ENCODE measurements around the gene HCAR2.
"Not testable (repeated sequence)": the region's sequence is repeated elsewhere in the genome, so short reads cannot be mapped to it uniquely, and the experiment has no call there.

HCAR2 gene

DNA sequence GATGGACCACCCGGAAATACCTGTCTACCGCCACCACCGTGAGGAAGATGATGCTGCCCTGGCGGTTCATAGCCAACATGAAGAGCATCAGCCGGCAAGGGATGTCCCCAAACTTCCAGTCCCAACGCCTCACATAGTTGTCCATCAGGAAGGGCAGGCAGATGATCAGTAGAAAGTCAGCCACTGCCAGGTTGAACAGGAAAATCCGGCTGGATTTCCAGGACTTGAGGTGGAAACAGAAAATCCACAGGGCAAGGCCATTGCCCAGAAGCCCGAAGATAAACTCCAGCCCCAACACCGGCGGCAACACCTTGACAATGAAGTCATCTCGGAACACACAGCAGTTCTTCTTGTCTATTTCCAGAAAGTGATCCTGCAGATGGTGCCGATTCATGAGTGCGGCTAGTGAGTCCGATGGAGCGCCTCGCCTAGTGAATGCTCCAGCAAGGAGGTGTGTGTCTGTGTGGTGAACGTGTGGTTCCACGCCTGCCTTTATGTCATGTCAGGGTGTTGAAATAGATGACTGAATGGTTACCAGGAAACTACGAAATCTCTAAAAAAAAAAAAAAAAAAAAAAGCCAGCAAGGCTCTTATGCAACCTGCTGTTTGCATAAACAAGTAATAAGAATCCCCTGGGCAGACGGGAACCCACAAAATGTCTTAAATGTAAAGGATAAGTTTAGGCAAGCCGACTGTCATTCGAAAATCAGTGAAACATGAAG lies at the start of gene HCAR2:
Gene HCAR2 (minus strand): TSS at position 468 of the 722 bp plus-strand sequence. CDS start 74 bp downstream, at position 394.
- DNase-seq (ENCODE audit: low read depth in 3 of 3), result not testable (repeated sequence)

DNA sequence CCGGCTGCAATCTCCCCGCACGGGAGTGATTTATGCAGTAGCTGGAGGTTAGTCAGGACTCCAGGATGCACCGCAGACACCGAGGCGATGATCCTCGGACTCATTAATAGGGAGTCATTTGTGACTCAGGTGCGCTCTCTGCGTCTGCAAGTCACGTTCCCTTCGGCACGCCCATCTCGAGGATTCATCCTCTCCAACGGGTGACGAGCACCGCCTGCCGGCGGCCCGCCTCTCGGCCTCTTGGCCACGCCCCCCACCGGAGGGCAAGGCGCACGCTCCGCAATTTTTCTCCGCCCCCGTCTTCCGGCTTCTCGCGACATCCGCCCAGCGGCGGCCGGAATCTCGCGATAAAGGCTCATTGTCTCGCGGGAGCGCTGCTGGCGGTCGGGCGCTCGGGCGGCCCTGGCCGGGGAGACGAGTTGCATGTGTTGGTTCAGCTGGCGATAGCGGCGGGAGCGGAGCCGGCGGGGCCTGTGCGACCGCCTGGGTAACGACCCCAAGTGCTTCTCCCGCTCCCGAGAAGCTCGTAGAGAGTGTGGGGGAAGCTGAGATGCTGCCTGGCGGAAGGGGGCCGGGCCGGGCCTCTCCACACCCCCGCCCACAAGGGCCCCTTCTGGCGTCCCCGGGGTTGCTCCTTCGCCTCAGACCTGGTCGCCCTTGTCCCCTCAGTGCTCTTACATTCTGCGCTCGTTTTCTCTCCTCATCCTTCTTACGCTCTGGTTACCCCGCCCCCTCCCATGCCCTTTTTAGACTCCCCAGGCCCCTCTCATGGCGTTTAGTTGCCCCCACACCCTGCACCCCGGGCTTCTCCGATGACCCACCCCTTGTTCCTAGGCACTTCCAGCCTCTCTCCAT lies 49.5 kb upstream of the HCAR2 start, which contains the start of gene DENR:
Gene DENR (plus strand): TSS at position 361 of the 855 bp plus-strand sequence. CDS start 878 bp downstream, outside the sequence.
- peak; percentile 99 for DNase-seq (ENCODE audit: low read depth in 3 of 3)

GRCh38 chr12:122750781-122751515 lies 47.8 kb upstream of the HCAR2 start:
- DNase-seq (ENCODE audit: low read depth in 3 of 3), result not testable (repeated sequence)

DNA sequence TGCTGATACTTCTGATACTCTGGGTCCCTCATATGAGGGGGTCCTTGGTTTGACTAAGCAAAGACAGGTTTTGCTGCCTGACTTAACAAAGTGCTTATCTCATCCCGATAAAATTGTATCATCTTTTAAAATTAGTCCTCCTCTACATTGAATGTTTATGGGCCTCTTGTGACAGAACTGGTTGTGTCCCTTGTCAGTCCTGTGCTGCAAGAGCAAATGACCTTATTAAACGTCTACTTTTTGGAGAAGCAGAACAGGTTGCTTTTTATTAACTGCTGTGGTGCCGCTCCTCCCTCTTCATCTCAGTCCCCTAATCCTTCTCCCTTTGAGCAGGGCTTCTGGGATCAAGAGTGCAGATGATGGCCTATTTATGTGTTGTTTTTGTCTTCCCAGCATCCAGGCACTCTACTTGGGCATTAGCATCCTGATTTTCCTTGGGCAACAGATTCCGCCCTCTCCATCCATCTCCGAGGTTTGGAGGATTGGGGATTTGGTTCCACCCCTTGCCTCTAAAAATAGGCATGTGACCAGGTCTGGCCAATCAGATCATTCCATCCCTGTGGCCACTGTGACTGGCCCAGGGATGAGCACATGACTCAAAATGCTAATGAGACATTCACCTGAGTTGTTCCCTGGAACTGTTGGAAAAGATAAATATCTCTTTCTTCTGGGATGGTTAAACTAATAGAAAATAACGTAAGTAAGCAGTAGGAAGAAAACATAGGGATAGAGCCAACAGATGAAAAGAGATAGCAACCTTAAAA lies 46.6 kb upstream of the HCAR2 start:
- no peak for DNase-seq (ENCODE audit: low read depth in 3 of 3)

- no peak for DNase-seq (ENCODE audit: low read depth in 3 of 3)
Observed at GRCh38 chr12:122747224-122748135, 44.3 kb upstream of the HCAR2 start.

DNA sequence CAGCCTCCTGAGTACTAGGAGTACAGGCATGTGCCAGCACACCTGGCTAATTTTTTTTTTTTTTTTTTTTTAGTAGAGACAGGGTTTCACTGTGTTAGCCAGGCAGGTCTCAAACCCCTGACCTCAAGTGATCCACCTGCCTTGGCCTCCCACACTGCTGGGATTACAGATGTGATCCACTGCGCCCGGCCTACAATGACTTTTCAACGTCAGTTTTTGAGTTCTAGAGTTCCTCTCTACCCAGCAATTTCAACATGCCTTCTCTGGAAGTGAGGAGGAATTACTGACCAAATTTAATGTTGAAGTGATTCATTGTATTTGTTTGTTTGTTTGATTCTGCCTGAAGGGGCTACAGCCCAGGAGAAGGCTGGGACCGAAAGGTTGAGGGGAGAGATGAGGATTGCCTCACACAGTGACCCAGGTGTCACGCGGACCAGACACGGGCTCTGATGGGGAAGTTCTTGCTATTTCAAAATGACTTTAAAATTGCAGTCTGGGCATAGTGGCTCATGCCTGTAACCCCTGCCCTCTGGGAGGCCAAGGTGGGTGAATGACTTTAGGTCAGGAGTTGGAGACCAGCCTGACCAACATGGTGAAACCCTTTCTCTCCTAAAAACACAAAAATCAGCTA lies 40.9 kb upstream of the HCAR2 start:
- DNase-seq (ENCODE audit: low read depth in 3 of 3), result no peak

DNA sequence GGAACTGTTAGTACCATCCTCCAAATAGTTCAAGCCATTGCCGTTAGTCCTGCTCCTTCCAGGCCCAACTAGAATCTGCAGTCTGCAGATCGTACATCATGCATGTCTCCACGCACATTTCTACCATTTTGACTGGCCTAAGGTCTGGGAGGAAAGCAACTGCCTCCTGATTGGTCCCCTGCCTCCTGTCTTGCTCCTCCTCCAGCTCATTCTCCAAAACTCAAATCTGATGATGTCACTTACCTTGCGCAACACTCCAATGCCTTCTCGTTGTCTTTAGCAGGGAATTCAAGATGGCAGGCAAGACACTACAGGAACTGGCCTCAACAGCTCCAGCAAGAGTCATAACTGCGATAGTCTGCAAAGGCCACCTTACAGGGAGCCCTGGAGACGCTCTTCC lies 37.2 kb upstream of the HCAR2 start:
- no peak for DNase-seq (ENCODE audit: low read depth in 3 of 3)

DNA sequence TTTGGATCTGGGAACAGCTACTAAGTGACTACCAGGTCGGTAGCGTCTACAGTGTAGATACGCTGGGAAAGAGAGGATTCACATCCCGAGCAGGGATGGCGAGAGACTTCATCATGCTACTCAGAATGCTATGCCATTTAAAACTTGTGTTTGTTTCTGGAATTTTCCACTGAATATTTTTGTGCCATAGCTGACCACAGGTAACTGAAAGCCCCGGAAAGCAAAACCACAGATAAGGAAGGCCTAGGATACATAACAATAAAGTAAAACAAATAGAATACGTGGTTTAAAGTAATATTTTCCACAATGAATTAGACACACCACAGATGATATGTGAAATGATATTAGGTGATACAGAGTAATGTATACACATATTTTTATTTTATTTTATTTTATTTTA lies 35.4 kb upstream of the HCAR2 start:
- no peak for DNase-seq (ENCODE audit: low read depth in 3 of 3)

DNA sequence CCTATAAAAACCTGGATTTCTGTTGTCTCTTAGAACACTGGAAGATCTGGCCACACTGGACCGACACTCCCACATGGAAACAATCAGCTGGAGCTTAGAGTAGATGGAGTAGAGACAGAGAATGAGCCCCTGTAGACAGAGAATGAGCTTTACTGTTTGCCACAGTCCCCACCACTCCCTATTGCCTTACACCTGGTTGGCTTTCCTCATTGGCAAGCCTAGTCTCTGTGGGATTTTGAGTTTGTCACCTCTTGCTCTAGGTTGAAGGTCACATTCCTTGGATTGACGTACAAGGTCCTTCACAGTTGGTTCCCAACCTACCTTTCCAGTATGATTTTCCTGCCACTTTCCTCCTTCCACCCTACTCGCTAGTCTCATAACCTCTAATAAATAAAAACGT lies 29.5 kb upstream of the HCAR2 start:
- no peak for DNase-seq (ENCODE audit: low read depth in 3 of 3)

DNA sequence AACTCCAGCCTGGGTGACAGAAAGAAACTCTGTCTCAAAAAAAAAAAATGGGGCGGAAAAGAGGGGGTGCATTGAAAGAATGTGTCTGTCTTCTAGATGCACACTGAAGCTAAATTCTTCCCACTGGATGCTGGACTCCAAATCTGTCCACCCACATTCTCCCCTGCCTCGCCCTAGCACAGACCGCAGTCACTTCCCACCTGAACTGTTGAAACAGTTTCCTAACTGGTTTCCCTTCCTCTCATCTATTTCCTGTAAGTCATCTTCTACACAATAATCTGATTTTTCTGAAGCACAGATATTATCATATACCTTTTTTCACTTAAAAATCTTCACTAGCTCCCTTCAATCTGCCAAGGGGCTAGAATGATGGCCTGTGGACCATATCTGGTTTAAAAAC lies 29.0 kb upstream of the HCAR2 start:
- no peak for DNase-seq (ENCODE audit: low read depth in 3 of 3)

GRCh38 chr12:122730215-122731014 lies 27.3 kb upstream of the HCAR2 start, which contains the start of gene HCAR1:
TSS of gene HCAR1 (minus strand) at chr12:122730844. CDS start at chr12:122730339, 505 bp downstream.
- peak in 2 of 3 donors; percentile 48 to 52 for DNase-seq (ENCODE audit: low read depth in 3 of 3)

GRCh38 chr12:122729583-122730214 lies 26.5 kb upstream of the HCAR2 start:
- no peak for DNase-seq (ENCODE audit: low read depth in 3 of 3)

DNA sequence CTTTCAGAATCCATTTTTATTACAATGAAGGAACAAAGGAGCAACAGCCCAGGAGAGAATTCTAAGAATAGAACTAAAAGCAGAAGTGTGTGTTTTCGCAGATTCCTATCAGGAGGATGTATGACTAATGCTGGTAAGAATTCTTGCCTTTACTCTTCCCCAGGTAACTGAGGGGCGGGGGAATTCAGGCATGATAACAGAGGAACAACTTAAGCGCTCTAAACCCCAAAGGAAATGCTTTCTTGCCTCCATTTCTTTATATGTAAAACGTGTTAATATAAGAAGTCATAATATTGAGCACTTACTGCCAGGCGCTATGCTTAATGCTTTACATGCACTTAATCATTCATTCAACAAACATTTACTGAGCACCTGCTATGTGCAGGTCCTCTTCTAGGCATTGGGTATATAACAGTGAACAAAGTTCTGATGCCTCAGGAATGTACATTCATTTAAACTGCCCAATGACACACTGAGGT lies 23.0 kb upstream of the HCAR2 start:
- DNase-seq (ENCODE audit: low read depth in 3 of 3), result no peak

DNA sequence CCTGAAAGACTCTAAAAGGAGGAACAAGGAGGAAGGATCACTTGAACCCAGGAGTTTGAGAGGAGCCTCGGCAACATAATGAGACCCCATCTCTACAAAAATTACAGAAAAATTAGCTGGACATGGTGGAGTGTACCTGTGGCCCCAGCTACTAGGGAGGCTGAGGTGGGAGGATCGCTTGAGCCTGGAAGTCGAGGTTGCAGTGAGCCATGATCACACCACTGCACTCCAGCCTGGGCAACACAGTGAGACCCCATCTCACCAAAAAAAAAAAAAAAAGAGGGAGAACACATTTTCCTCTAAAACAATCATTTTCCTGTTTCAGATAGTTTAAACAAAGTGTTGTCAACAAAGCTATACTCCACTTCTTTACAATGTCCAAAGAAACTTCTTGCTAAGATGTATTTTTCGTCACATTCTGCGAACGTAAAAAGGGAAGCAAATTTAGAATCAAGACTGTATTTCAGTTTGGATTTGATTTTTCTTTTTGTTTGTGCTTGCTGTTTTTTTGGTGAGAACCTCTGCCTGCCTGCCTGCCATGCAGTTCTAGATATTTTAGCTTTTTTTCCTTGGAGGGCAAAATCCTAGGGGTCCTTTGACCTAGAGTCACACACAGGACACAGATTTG lies 22.4 kb upstream of the HCAR2 start:
- no peak for DNase-seq (ENCODE audit: low read depth in 3 of 3)

- DNase-seq (ENCODE audit: low read depth in 3 of 3), result no peak
Observed at GRCh38 chr12:122724641-122725243, 21.6 kb upstream of the HCAR2 start.

- no peak for DNase-seq (ENCODE audit: low read depth in 3 of 3)
Observed at GRCh38 chr12:122722387-122722786, 19.2 kb upstream of the HCAR2 start.

GRCh38 chr12:122721057-122721545 lies 17.9 kb upstream of the HCAR2 start:
- DNase-seq (ENCODE audit: low read depth in 3 of 3), result no peak

All from stimulated activated CD4-positive, alpha-beta T cell treated with anti-CD3 and anti-CD28 coated beads, TNF-alpha, amount 100 ng/mL, for 48 hours (primary cell).